Endothelial cell of umbilical vein (primary cell): Measurements from ENCODE around the gene SCN5A.

Experiments
- CTCF ChIP-seq, 2 donors: IDR thresholded peaks; 1 replicate in 1 of 2; 2 replicates in 1 of 2; pipeline ENCODE4 v1.5.1; 2011; ENCODE audit warnings: low read length in 2 of 2, mild to moderate bottlenecking in 2 of 2, moderate library complexity in 2 of 2, control low read depth in 1 of 2, inconsistent platforms in 1 of 2, low read depth in 1 of 2; ENCODE audit not compliant: insufficient read depth in 1 of 2; ENCODE audit errors: extremely low read depth in 1 of 2
- EZH2 ChIP-seq: IDR thresholded peaks from 2 replicates; pipeline ENCODE4 v1.6.1; 2012; ENCODE audit warnings: borderline replicate concordance, low read depth, mild to moderate bottlenecking, moderate library complexity, low read length, inconsistent platforms; ENCODE audit not compliant: severe bottlenecking
- GATA2 ChIP-seq: IDR thresholded peaks from 2 replicates; pipeline ENCODE4 v1.7.0; 2011; ENCODE audit warnings: low read depth, mild to moderate bottlenecking, moderate library complexity, mixed read lengths, low read length; ENCODE audit not compliant: insufficient read length, insufficient read depth
- JUN ChIP-seq: IDR thresholded peaks from 2 replicates; pipeline ENCODE4 v1.6.1; 2011; ENCODE audit warnings: borderline replicate concordance, low read depth; ENCODE audit not compliant: insufficient read length, insufficient read depth
- MYC ChIP-seq: IDR thresholded peaks from one replicate; pipeline ENCODE4 v1.6.1; 2011; ENCODE audit warnings: mild to moderate bottlenecking, low read depth, low read length
- POLR2A ChIP-seq: IDR thresholded peaks from 2 replicates; pipeline ENCODE4 v1.6.1; 2012; ENCODE audit warnings: low read depth, mild to moderate bottlenecking, control low read depth, low read length
- POLR2AphosphoS5 ChIP-seq: IDR thresholded peaks from 2 replicates; pipeline ENCODE4 v1.6.1; 2012; ENCODE audit warnings: low read depth, mild to moderate bottlenecking, control low read depth, low read length, moderate library complexity; ENCODE audit not compliant: insufficient read depth

GRCh38 chr3:38561746-38562466 is 87.6 kb downstream of the SCN5A start:
- no peak for TF ChIP-seq POLR2A
- TF ChIP-seq CTCF (IDR thresholded peaks at IDR 0.05; ENCODE audit: extremely low read depth in 1 of 2, insufficient read depth in 1 of 2, low read depth in 1 of 2, low read length in 2 of 2) = no peak
- no peak for TF ChIP-seq POLR2AphosphoS5
- no peak for TF ChIP-seq MYC
- no peak for TF ChIP-seq EZH2
- TF ChIP-seq JUN = no peak
- TF ChIP-seq GATA2 = no peak
